ENCODE measurements around the gene RPTOR. TPM values are rescaled to one million over a fixed set of nuclear protein-coding genes. Genes with fewer than 3 reads are reported as not detected.

Gene RPTOR
- total RNA-seq, 2 experiments from 2014 or later: 45.3 to 49.1 TPM

GRCh38 chr17:80799538-80800480 lies 255.2 kb downstream of the RPTOR start:
- ChIA-PET CTCF (interaction anchor here (1.0 to 1.5 kb wide), 2 partner anchors 10 to 13 kb away, joined by 3 to 5 read pairs; no protein-coding TSS in a partner anchor), POLR2A (interaction anchor here (0.7 kb wide), 1 partner anchor 57 kb away, joined by 3 read pairs; no protein-coding TSS in a partner anchor)
- Mint-ChIP-seq H3K36me3 (ENCODE audit: low read depth) (peaks cover 13% of the 10 kb centered on the region), H3K27me3 (no peaks in the 10 kb centered on the region), H3K27ac (no peak overlapping the region), H3K4me3 (no peak overlapping the region), H3K9me3 (no peaks in the 10 kb centered on the region), H3K4me1 (ENCODE audit: low read depth) (peaks cover 11% of the 10 kb centered on the region)
- no peak for TF ChIP-seq CTCF (IDR thresholded peaks at IDR 0.05)
- intact Hi-C loops (cut with micrococcal nuclease): no loop called here
- DNase-seq: no peak
- no peak for ATAC-seq

GRCh38 chr17:80800481-80801391 lies 256.1 kb downstream of the RPTOR start:
- no peak overlapping the region for H3K27ac Mint-ChIP-seq
- H3K9me3 Mint-ChIP-seq: peaks cover 2% of the 10 kb centered on the region
- DNase-seq: no peak
- CTCF ChIA-PET: interaction anchor here (1.5 kb wide), 1 partner anchor 10 kb away, joined by 5 read pairs; no protein-coding TSS in a partner anchor
- no peaks in the 10 kb centered on the region for H3K27me3 Mint-ChIP-seq
- TF ChIP-seq CTCF (IDR thresholded peaks at IDR 0.05): no peak
- peaks cover 13% of the 10 kb centered on the region for H3K4me1 Mint-ChIP-seq (ENCODE audit: low read depth)
- intact Hi-C loops (cut with micrococcal nuclease): no loop called here
- POLR2A ChIA-PET: interaction anchor here (0.7 kb wide), 1 partner anchor 56 kb away, joined by 3 read pairs; no protein-coding TSS in a partner anchor
- no peak for ATAC-seq
- peaks cover 14% of the 10 kb centered on the region for H3K36me3 Mint-ChIP-seq (ENCODE audit: low read depth)
- H3K4me3 Mint-ChIP-seq: no peak overlapping the region

GRCh38 chr17:80802626-80803450 lies 258.2 kb downstream of the RPTOR start:
- no peak for DNase-seq
- POLR2A ChIA-PET: interaction anchor here (0.9 kb wide), 1 partner anchor 12 kb away, joined by 3 read pairs; no protein-coding TSS in a partner anchor
- Mint-ChIP-seq H3K4me1 (ENCODE audit: low read depth) (peaks cover 7% of the 10 kb centered on the region), H3K4me3 (no peak overlapping the region), H3K27ac (no peak overlapping the region), H3K27me3 (no peaks in the 10 kb centered on the region), H3K9me3 (peaks cover 12% of the 10 kb centered on the region), H3K36me3 (ENCODE audit: low read depth) (peaks cover 21% of the 10 kb centered on the region)
- CTCF ChIA-PET: no interaction called here
- intact Hi-C loops (cut with micrococcal nuclease): no loop called here
- TF ChIP-seq CTCF (IDR thresholded peaks at IDR 0.05): no peak
- ATAC-seq: no peak

- CTCF ChIA-PET: interaction anchor here (1.7 kb wide), 1 partner anchor 95 kb away, joined by 4 read pairs; no protein-coding TSS in a partner anchor
- peaks cover 28% of the 10 kb centered on the region for H3K36me3 Mint-ChIP-seq (ENCODE audit: low read depth)
Observed at GRCh38 chr17:80803451-80804428, 259.1 kb downstream of the RPTOR start.

More at GRCh38 chr17:80803451-80804428, 259.1 kb downstream of the RPTOR start:
- intact Hi-C loops (cut with micrococcal nuclease): no loop called here
- H3K27me3 Mint-ChIP-seq: no peaks in the 10 kb centered on the region
- no peak for DNase-seq
- peaks cover 9% of the 10 kb centered on the region for H3K4me1 Mint-ChIP-seq (ENCODE audit: low read depth)
- no peak for TF ChIP-seq CTCF (IDR thresholded peaks at IDR 0.05)
- H3K9me3 Mint-ChIP-seq: peaks cover 14% of the 10 kb centered on the region
- H3K4me3 Mint-ChIP-seq: no peak overlapping the region
- no peak overlapping the region for H3K27ac Mint-ChIP-seq
- POLR2A ChIA-PET: interaction anchor here (1.0 kb wide), 1 partner anchor 12 kb away, joined by 3 read pairs; no protein-coding TSS in a partner anchor
- ATAC-seq: no peak

All from activated CD8-positive, alpha-beta T cell treated with anti-CD3 and anti-CD28 coated beads for 36 hours (primary cell).